Activated CD4-positive, CD25-positive, alpha-beta regulatory T cell (primary cell): Measurements from ENCODE around the gene CCDC63.
"Not testable (repeated sequence)": the region's sequence is repeated elsewhere in the genome, so short reads cannot be mapped to it uniquely, and the experiment has no call there.

Experiments used
- DNase-seq, 4 experiments: peaks; one replicate each; lab custom pipeline; 2025; lab: John Stamatoyannopoulos, UW

The CCDC63 gene

GRCh38 chr12:110923192-110923591, 76.4 kb downstream of the CCDC63 start:
- no peak for DNase-seq

DNA sequence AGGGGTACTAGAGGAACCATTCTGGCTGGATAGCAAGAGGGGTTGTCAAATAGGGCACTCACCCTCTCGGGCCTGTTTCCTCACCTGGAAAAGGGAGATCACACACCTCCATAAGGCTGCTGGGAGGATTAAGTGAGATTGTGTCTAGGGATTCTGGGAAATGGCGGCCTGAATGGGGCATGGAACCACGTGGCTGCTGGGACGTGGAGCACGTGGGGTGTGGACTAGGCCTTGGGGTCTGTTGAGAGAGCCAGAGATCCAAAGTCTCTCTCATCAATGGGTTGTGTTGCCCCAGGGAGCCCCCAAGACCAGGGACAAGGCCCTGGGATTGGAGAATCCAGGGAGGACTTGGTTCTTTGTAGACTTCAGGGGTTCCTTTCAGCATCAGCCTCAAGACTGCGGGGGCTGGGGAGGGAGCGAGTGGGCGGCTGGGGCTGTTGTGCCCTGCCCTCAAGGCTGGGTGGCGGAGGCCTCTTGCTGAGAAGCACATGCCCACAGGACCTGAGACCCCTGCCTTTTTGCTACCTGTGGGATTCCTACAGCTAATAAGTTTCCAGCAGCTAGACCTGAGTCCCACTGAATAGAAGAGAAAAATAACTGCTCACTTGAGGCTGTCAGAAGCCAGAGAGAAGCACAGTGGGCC, 77.0 kb downstream of the CCDC63 start:
- DNase-seq = no peak

- no peak for DNase-seq
These were observed 80.8 kb downstream of the CCDC63 start for GRCh38 chr12:110927546-110927945.

GRCh38 chr12:110928700-110929099, 81.9 kb downstream of the CCDC63 start:
- DNase-seq = no peak

- no peak for DNase-seq
These were observed 83.0 kb downstream of the CCDC63 start for GRCh38 chr12:110929818-110930217.

DNA sequence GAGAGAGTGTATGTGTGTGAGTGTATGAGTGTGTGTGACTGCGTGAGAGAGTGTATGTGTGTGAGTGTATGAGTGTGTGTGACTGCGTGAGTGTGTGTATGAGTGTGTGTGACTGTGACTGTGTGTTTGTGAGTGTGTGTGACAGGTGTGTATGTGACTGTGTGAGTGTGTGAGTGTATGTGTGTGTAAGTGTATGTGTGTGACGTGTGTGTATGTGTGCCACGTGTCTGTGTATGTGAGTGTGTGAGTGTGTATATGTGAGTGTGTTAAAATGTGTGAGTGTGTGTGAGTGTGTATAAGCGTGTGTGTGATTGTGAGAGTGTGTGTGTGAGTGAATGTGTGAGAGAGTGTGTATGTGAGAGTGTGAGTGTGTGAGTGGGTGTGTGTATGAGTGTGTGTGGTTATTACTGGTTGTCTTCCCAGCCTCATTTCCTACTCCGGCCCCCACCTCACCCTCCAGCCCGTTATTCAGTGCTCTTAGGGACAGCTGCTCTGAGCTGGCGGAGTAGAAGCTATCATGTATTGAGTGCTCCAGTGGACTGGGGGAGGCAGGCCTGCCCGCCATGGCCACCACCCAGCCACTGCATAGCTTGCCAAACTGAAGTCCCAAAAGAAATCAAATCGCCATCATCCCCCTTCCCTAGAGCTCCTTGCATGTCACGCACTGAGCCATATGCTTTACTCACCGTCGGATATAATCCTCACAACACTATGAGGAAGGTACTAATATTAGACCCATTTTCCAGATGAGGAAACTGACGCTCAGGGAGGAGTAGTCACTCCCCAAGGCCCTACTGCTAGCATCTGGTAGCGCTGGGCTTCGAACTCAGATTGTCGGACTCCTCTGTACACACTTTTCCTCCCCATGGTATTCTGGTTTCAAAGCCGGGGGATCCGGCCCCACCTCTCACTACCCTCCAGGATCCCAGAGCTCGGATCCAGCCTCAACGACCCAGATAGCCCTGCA, 83.8 kb downstream of the CCDC63 start:
- no peak for DNase-seq

DNA sequence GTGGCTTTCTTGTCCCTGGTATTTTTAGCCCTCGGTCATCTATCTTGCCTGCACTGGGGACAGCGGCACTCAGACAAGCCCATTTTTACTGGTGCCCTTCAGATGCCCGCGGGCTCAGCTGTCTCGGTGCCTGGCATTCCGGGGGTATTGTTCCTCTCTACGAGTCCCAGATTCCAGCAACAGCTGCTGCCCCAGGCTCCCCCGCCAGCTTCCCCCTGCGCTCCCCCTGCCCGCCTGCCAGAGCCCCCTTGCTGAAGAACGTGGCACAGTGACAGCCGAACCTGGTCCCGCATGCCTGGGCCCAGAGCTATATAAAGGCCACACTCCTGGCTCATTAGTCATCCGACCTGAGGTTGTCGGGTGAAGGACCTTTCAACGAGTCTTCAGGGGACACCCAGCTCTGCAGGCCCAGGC, 84.5 kb downstream of the CCDC63 start:
- no peak for DNase-seq

GRCh38 chr12:110932046-110932445, 85.3 kb downstream of the CCDC63 start:
- DNase-seq = no peak

DNA sequence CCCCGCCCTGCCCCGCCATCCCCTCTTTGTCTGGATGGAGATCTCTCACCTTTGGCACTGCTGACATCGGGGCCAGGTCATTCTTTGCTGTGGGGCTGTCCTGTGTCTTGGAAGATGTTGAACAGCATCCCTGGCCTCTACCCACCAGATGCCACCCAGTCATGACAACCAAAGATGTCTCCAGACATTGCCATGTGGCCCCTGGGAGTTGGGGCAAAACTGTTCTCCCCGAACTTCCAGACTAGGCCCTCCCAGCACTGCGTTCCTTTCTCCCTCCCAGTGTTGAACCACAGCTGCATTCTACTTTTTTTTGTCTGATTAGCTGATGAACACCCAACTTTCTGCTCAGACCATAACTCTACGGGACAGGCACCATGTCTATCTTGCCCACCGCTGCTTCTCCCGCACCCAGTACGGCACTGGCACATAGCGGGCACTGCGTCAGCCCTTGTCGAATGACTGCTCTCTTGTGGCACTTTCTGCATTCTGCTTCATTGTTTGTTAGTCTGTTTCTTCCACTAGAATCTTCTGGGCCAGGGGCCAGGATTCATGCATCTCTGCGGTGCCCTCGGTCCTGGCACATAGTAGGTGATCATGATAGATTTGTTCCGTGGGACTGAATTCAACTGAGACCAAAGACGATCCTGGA, 86.7 kb downstream of the CCDC63 start:
- DNase-seq = no peak

DNA sequence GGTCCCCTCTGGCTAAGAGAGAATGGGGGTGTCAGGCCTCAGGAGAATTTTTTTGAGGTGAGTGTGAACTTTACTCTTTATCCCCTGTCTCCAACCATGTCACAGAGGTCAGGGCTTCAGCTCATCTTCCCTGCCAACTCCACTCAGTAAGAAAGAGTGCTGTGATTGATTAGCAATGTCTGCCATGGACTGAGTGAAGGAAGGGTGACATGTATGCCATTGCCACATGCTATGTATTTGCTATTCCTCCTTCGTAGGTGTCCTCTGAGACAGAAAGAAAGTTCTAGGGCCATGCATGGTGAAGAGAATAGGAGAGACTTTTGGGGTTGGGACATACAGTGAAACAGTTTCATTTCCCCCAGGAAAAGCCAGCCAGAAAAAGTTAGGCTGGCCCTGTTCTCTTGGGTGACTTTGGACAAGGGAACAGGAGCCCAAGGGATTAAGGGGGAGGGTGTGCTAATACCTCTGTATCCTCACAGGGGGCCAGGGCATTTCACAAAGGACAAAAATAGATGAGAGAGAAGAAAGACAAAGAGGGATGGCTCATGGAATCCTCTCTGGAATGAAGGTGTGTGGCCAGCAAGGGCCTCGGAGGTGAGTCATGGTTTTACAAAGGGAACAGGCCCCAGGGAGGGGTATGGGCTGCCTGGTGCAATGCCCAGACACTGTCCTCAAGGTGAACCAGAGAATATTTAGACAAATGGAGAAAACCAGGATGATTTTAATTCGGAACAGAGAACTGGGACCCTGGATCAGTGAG, 87.5 kb downstream of the CCDC63 start:
- no peak for DNase-seq

DNA sequence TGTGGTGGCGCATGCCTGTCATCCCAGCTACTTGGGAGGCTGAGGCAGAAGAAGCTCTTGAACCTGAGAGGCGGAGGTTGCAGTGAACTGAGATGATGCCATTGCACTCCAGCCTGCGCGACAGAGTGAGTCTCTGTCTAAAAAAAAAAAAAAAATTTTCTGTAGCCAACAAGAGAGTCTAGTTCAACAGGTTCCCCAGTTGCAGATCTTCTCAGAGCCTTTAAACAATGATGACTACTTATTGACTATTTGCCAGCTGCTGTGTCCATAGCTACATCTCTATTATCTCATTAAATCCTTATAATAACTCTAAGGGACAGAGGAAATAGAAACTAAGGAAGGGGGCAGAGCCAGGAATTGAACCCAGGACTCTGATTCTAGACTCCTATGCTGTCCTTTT, 88.8 kb downstream of the CCDC63 start:
- no peak for DNase-seq

DNA sequence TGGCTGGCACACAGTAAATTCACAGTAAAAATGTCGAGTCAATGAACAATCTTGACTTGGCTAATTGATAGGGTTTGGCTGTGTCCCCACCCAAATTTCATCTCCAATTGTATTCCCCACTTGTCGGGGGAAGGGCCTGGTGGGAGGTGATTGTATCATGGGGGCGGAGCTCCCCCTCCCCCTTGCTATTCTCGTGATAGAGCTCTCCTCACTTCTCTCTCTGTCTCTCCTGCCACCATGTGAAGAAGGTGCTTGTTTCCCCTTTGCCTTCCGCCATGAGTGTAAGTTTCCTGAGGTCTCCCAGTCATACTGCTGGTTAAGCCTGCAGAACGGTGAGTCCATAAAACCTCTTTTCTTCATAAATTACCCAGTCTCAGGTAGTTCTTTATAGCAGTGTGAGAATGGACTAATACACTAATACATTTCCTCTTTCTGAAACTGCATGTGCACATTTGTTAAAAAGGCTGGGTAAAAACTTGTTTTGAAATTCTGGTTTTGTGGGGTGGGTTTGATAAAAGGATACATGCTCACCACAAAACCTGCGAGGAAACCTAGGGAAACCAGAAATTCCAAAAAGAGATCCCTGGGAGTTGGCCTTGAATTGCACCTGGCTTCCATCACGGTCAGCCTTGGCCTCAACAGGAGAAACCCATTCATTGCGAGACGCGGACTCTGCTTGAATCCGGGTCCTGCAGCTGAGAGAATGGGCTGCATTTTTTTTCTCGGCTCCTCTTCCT, 89.7 kb downstream of the CCDC63 start:
- DNase-seq = no peak

DNA sequence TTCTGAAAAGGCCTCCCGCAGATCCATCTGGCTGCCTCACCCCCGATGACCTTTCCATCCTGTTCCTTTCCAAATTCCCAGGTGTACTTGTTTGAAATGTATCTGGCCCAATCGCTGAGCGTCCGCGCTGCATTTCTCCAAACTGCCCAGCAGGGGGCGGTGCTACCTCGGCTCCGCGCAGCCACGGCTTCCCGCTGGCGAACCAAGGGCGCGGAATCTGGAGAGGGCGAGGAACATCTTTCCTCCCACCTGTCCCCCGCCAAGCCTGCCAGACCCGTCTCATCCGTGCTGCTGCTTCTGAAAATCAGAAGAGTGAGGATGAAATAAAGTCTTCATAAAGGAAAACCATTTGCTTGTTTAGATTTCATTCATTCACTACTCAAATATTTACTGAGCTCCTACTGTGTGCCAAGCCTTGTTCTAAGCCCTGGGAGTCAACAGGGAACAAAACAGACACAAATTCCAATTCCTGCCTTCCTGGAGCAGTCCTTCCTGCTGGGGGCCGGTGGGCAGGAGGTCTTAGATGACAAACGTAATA, 90.4 kb downstream of the CCDC63 start:
- peak; percentile 6 to 35 (median 22) for DNase-seq

- DNase-seq = no peak
These were observed 93.5 kb downstream of the CCDC63 start for GRCh38 chr12:110940296-110940695.

DNA sequence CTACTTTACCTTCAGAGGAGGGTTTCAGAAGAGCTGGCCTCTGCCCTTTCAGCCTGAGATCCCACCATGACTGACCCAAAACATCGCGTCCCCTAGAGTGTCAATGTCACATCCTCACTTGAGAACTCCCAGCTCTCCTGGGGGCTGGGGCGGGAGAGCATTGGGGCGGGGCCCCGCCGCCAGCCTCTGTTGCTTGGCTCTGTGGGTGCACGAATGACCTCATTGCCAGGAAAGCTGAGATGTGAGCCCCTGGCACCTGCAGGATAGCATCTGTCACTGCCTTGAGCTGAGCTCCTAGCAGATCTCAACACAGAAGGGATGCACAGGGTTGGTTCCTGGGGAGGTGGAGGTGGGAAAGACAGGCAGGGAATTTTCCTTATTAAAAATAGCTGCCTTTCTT, 94.1 kb downstream of the CCDC63 start:
- no peak for DNase-seq

DNA sequence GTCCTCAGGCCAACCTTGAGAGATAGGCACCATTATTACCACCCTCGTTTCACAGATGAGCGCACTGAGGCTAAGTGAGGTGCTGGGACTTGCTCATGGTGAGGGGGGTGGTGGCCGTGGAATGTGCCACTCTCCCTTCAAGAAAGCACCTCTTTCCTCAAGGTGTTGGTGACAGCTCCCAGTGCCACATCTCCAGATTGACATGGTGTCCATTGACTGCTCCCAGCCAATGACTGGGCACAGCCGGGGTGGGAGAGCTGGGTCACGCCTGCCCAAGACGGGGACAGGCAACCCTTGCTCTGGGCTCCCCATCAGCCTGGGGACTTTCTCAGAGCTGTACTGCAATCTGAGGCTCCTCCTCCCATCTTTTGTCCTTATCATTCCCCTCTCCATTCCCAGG, 94.6 kb downstream of the CCDC63 start:
- no peak for DNase-seq

GRCh38 chr12:110943373-110943772, 96.6 kb downstream of the CCDC63 start:
- DNase-seq = no peak

DNA sequence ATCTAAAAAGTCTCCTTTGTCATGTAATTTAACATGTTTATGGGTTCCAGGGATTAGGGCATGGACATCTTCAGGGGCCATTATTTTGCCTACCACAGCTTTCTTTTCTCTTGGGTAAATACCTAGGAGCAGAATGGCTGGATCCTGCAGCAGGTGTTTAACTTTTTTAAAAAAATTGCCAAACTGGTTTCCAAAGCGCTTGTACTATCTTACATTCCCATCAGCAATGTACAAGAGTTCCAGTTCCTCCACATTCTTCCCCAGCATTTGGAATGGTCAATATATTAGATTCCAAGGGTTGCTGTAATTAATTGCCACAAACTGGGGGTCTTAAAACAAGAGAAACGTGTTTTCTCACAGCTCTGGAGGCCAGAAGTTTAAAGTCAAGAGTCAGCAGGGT, 101.3 kb downstream of the CCDC63 start:
- DNase-seq = no peak

DNA sequence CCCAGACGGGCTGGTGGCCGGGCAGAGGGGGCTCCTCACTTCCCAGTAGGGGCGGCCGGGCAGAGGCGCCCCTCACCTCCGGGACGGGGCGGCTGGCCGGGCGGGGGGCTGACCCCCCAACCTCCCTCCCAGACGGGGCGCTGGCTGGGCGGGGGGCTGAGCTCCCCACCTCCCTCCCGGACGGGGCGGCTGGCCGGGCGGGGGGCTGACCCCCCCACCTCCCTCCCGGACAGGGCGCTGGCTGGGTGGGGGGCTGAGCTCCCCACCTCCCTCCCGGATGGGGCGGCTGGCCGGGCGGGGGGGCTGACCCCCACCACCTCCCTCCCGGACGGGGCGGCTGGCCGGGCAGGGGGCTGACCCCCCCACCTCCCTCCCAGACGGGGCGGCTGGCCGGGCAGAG, 103.7 kb downstream of the CCDC63 start:
- DNase-seq = not testable (repeated sequence)

DNA sequence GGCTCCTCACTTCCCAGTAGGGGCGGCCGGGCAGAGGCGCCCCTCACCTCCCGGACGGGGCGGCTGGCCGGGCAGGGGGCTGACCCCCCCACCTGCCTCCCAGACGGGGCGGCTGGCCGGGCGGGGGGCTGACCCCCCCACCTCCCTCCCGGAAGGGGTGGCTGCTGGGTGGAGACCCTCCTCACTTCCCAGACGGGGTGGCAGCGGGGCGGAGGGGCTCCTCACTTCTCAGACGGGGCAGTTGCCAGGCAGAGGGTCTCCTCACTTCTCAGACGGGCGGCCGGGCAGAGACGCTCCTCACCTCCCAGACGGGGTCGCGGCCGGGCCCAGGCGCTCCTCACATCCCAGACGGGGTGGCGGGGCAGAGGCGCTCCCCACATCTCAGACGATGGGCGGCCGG, 104.1 kb downstream of the CCDC63 start:
- DNase-seq = not testable (repeated sequence)
